CD4-positive, alpha-beta T cell (primary cell): ENCODE results near the gene SYNRG. TPM values are rescaled to one million over a fixed set of nuclear protein-coding genes. Genes with fewer than 3 reads are reported as not detected.

Experiments used
- ATAC-seq: fragments of 200-7000 bp; cut with Tn5 transposase; one replicate; pipeline ENCODE4 v1.10.0; 2022; ENCODE audit warnings: mild to moderate bottlenecking; ENCODE audit not compliant: poor library complexity
- CTCF ChIA-PET: fragments of 350-600 bp; sonication (Branson Sonifier 250); formaldehyde crosslinking; loops from one replicate; lab custom pipeline; 2021; ENCODE audit warnings: antibody characterized with exemption, inconsistent platforms; lab: Charles Lee
- POLR2A ChIA-PET: fragments of 350-600 bp; sonication (Branson Sonifier 250); formaldehyde crosslinking; loops from one replicate; lab custom pipeline; 2021; ENCODE audit warnings: antibody characterized with exemption, inconsistent platforms; lab: Charles Lee
- DNase-seq, 14 experiments: peaks; one replicate each; pipeline ENCODE4 v3.0.0-alpha.2; 2013 to 2020; ENCODE audit warnings: mixed read lengths in 2 of 14
- H3K27ac ChIP-seq, 2 donors: one replicate each; pipeline versions ENCODE4 v1.5.1 to v1.7.0; 2013; ENCODE audit warnings: low read length in 2 of 2, low read depth in 1 of 2, mild to moderate bottlenecking in 1 of 2
- H3K27me3 ChIP-seq, 2 experiments: 1 replicate in 1 of 2; 2 replicates in 1 of 2; pipeline versions ENCODE4 v1.6.1 to v1.7.0; 2013; ENCODE audit warnings: low read length in 2 of 2, control low read depth in 1 of 2, mild to moderate bottlenecking in 1 of 2, moderate library complexity in 1 of 2; ENCODE audit not compliant: insufficient read depth in 2 of 2, control insufficient read depth in 1 of 2
- H3K36me3 ChIP-seq: one replicate; pipeline ENCODE4 v1.6.1; 2013; ENCODE audit warnings: low read length, control low read depth; ENCODE audit not compliant: insufficient read depth
- H3K4me1 ChIP-seq: one replicate; pipeline ENCODE4 v1.6.1; 2013; ENCODE audit warnings: low read length, control low read depth; ENCODE audit not compliant: insufficient read depth
- H3K4me3 ChIP-seq: one replicate; pipeline ENCODE4 v1.5.1; 2013; ENCODE audit warnings: mild to moderate bottlenecking, low read length, moderate library complexity
- H3K9me3 ChIP-seq, 2 experiments: 1 replicate in 1 of 2; 2 replicates in 1 of 2; pipeline versions ENCODE4 v1.6.1 to v1.7.0; 2013; ENCODE audit warnings: low read length in 2 of 2, mild to moderate bottlenecking in 2 of 2, control low read depth in 1 of 2, moderate library complexity in 1 of 2; ENCODE audit not compliant: control insufficient read depth in 1 of 2, insufficient read depth in 1 of 2
- H3K27ac Mint-ChIP-seq: one replicate; pipeline ENCODE4 v1.8.0; 2020; ENCODE audit warnings: mixed read lengths
- H3K27me3 Mint-ChIP-seq: one replicate; pipeline ENCODE4 v1.8.0; 2021; ENCODE audit warnings: mixed read lengths
- H3K36me3 Mint-ChIP-seq: one replicate; pipeline ENCODE4 v1.8.0; 2021; ENCODE audit warnings: low read depth, mixed read lengths
- H3K4me1 Mint-ChIP-seq: one replicate; pipeline ENCODE4 v1.8.0; 2021; ENCODE audit warnings: low read depth, mixed read lengths
- H3K4me3 Mint-ChIP-seq: one replicate; pipeline ENCODE4 v1.8.0; 2020; ENCODE audit warnings: mild to moderate bottlenecking, mixed read lengths
- H3K9me3 Mint-ChIP-seq: one replicate; pipeline ENCODE4 v1.8.0; 2020; ENCODE audit warnings: mixed read lengths
- CTCF ChIP-seq: fragments of 200-600 bp; IDR thresholded peaks from one replicate; pipeline ENCODE4 v1.8.0; 2022; ENCODE audit warnings: antibody characterized with exemption, mild to moderate bottlenecking
- intact Hi-C, 2 experiments: fragments of 100-400 bp; cut with DNase I in 1 of 2; cut with micrococcal nuclease in 1 of 2; formaldehyde crosslinking; loops; one replicate each; pipeline versions ENCODE4 v1.15.1 to v1.9.0; 2023 to 2025; cut with DNase I, micrococcal nuclease
- total RNA-seq, 174 experiments: library from RNA in 2 of 174; stranded (reverse) in 2 of 174; gene quantifications; one replicate each; pipeline ENCODE4 v1.2.3 and lab custom pipeline; 2021 to 2026

Gene SYNRG
- total RNA-seq, 2 experiments from 2014 or later = 40.0 to 45.8 TPM

- ATAC-seq (no peak), DNase-seq (no peak)
- H3K4me1 ChIP-seq = no peaks in the 10 kb centered on the region
- Mint-ChIP-seq H3K27ac (no peak overlapping the region), H3K4me1 (no peaks in the 10 kb centered on the region), H3K27me3 (peaks cover 60% of the 10 kb centered on the region), H3K36me3 (no peaks in the 10 kb centered on the region), H3K9me3 (no peaks in the 10 kb centered on the region), H3K4me3 (no peak overlapping the region)
- ChIA-PET CTCF (interaction anchor here (0.7 kb wide), 2 partner anchors 33 to 69 kb away, joined by 4 read pairs; no protein-coding TSS in a partner anchor), POLR2A (no interaction called here)
- H3K36me3 ChIP-seq = no peaks in the 10 kb centered on the region
- TF ChIP-seq CTCF = no peak
- H3K27ac ChIP-seq = no peak overlapping the region
- intact Hi-C loops = no loop called here
- H3K9me3 ChIP-seq = no peaks in the 10 kb centered on the region
- H3K4me3 ChIP-seq = no peak overlapping the region
- H3K27me3 ChIP-seq = peaks cover 13 to 42% of the 10 kb centered on the region in 2 experiments
Observed at GRCh38 chr17:37650419-37651003, 41.3 kb upstream of the SYNRG start.

GRCh38 chr17:37648555-37648954 is 39.3 kb upstream of the SYNRG start:
- ChIA-PET POLR2A (no interaction called here), CTCF (interaction anchor here (0.6 to 1.3 kb wide), 2 partner anchors 79 to 275 kb away, joined by 3 read pairs; no protein-coding TSS in a partner anchor)
- H3K4me1 Mint-ChIP-seq = peaks cover 5% of the 10 kb centered on the region
- DNase-seq = no peak
- no peak overlapping the region for H3K4me3 Mint-ChIP-seq
- peaks cover 22 to 42% of the 10 kb centered on the region in 2 experiments for H3K27me3 ChIP-seq
- H3K9me3 Mint-ChIP-seq = no peaks in the 10 kb centered on the region
- H3K4me1 ChIP-seq = peaks cover 3% of the 10 kb centered on the region
- ATAC-seq = no peak
- H3K27ac Mint-ChIP-seq = no peak overlapping the region
- intact Hi-C loops = no loop called here
- no peak overlapping the region for H3K27ac ChIP-seq
- H3K4me3 ChIP-seq = no peak overlapping the region
- H3K36me3 Mint-ChIP-seq = no peaks in the 10 kb centered on the region
- TF ChIP-seq CTCF = no peak
- H3K9me3 ChIP-seq = no peaks in the 10 kb centered on the region
- H3K27me3 Mint-ChIP-seq = peaks cover 75% of the 10 kb centered on the region
- H3K36me3 ChIP-seq = no peaks in the 10 kb centered on the region

DNA sequence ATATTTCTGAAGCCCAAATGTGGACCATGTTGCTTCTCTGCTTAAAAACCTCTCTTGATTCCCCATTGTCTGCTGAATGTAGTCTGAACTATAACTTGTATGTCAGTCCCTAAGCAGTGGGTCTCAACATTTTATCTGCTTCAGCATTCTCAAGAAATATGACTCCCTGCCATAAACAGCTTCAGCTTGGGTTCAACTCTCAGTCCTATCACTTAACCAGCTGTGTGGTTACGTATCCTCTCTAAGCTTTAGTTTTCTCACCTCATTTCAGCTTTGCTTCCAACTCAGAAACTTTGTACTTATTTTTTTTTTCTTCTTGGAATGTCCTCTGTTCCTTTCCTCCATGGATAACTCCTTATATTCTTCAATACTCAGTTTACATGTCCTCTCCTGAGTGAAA is 38.6 kb upstream of the SYNRG start:
- intact Hi-C loops = no loop called here
- ATAC-seq (no peak), DNase-seq (no peak)
- peaks cover 12% of the 10 kb centered on the region for H3K4me1 Mint-ChIP-seq
- POLR2A ChIA-PET = no interaction called here
- H3K27me3 Mint-ChIP-seq = peaks cover 75% of the 10 kb centered on the region
- H3K36me3 ChIP-seq = no peaks in the 10 kb centered on the region
- H3K27ac Mint-ChIP-seq = no peak overlapping the region
- H3K4me3 Mint-ChIP-seq = no peak overlapping the region
- peaks cover 7% of the 10 kb centered on the region for H3K36me3 Mint-ChIP-seq
- H3K4me3 ChIP-seq = no peak overlapping the region
- no peaks in the 10 kb centered on the region for H3K9me3 ChIP-seq
- CTCF ChIA-PET = interaction anchor here (0.6 to 1.3 kb wide), 2 partner anchors 78 to 275 kb away, joined by 3 read pairs; no protein-coding TSS in a partner anchor
- TF ChIP-seq CTCF = no peak
- no peak overlapping the region for H3K27ac ChIP-seq
- peaks cover 5% of the 10 kb centered on the region for H3K4me1 ChIP-seq
- H3K9me3 Mint-ChIP-seq = no peaks in the 10 kb centered on the region
- H3K27me3 ChIP-seq = peaks cover 22 to 42% of the 10 kb centered on the region in 2 experiments
